Esophagus muscularis mucosa (tissue), 3 donors: ENCODE measurements around the gene DCAF10.

Source experiments
- POLR2A ChIP-seq: fragments of 450-650 bp; IDR thresholded peaks from one replicate; pipeline ENCODE4 v1.6.1; 2017; ENCODE audit warnings: antibody characterized with exemption, moderate library complexity, mild to moderate bottlenecking, low read depth
- TF ChIP-seq, protein P1 (sequence below), 3 experiments: fragments of 200-600 bp in 2 of 3; fragments of 450-650 bp in 1 of 3; sonication (generic) in 2 of 3; IDR thresholded peaks; one replicate each; pipeline ENCODE4 v1.5.1; 2017 to 2019; ENCODE audit warnings: antibody characterized with exemption in 3 of 3, mild to moderate bottlenecking in 2 of 3, moderate library complexity in 1 of 3

- TF ChIP-seq POLR2A: no peak
- TF ChIP-seq, protein P1, sequence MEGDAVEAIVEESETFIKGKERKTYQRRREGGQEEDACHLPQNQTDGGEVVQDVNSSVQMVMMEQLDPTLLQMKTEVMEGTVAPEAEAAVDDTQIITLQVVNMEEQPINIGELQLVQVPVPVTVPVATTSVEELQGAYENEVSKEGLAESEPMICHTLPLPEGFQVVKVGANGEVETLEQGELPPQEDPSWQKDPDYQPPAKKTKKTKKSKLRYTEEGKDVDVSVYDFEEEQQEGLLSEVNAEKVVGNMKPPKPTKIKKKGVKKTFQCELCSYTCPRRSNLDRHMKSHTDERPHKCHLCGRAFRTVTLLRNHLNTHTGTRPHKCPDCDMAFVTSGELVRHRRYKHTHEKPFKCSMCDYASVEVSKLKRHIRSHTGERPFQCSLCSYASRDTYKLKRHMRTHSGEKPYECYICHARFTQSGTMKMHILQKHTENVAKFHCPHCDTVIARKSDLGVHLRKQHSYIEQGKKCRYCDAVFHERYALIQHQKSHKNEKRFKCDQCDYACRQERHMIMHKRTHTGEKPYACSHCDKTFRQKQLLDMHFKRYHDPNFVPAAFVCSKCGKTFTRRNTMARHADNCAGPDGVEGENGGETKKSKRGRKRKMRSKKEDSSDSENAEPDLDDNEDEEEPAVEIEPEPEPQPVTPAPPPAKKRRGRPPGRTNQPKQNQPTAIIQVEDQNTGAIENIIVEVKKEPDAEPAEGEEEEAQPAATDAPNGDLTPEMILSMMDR (IDR thresholded peaks at IDR 0.05): no peak
These were observed 51.6 kb downstream of the DCAF10 start for GRCh38 chr9:37852222-37852621.
